GF-D8 (cell line): Measurements from ENCODE around the gene SGTA.
"Not testable (repeated sequence)": the region's sequence is repeated elsewhere in the genome, so short reads cannot be mapped to it uniquely, and the experiment has no call there.

Experiments
- DNase-seq: peaks from one replicate; lab custom pipeline; 2025; lab: John Stamatoyannopoulos, UW

SGTA gene

GRCh38 chr19:2793126-2793525 lies 10.1 kb upstream of the SGTA start:
- DNase-seq: no peak

GRCh38 chr19:2792666-2793065 lies 9.6 kb upstream of the SGTA start:
- not testable (repeated sequence) for DNase-seq

- DNase-seq: no peak
Measured at GRCh38 chr19:2791876-2792275, 8.8 kb upstream of the SGTA start.

- no peak for DNase-seq
Measured at GRCh38 chr19:2791440-2791839, 8.4 kb upstream of the SGTA start.

GRCh38 chr19:2790557-2791271 lies 7.6 kb upstream of the SGTA start:
- no peak for DNase-seq

GRCh38 chr19:2790194-2790556 lies 7.1 kb upstream of the SGTA start:
- DNase-seq: no peak

- no peak for DNase-seq
Measured at GRCh38 chr19:2788237-2788636, 5.2 kb upstream of the SGTA start.

- no peak for DNase-seq
Measured at GRCh38 chr19:2787115-2787514, 4.0 kb upstream of the SGTA start.

GRCh38 chr19:2785244-2785997 lies 2.3 kb upstream of the SGTA start, which contains the start of gene THOP1:
TSS of gene THOP1 (plus strand) at chr19:2785503. CDS start at chr19:2785663, 160 bp downstream.
- DNase-seq: peak; percentile 96

GRCh38 chr19:2783781-2784145 lies 690 bp upstream of the SGTA start:
- no peak for DNase-seq

GRCh38 chr19:2782329-2782935 lies 641 bp downstream of the SGTA start:
- DNase-seq: no peak

GRCh38 chr19:2780284-2780683 lies 2.8 kb downstream of the SGTA start:
- DNase-seq: no peak

- DNase-seq: no peak
Measured at GRCh38 chr19:2779121-2779740, 3.8 kb downstream of the SGTA start.

- no peak for DNase-seq
Measured at GRCh38 chr19:2777952-2778683, 5.0 kb downstream of the SGTA start.

GRCh38 chr19:2775556-2776430 lies 7.3 kb downstream of the SGTA start:
- DNase-seq: peak; percentile 30

GRCh38 chr19:2774953-2775555 lies 8.0 kb downstream of the SGTA start:
- DNase-seq: no peak

- DNase-seq: no peak
Measured at GRCh38 chr19:2774083-2774679, 8.9 kb downstream of the SGTA start.

- DNase-seq: no peak
Measured at GRCh38 chr19:2771786-2772674, 11.0 kb downstream of the SGTA start.
